Activated T-helper 2 cell treated with anti-CD3 and anti-CD28 coated beads, Interferon-gamma antibody, Interleukin-2, Interleukin-4, amounts not matched to agents 10 μg/mL and 5 μg/mL and 100 μg/mL, durations not matched to agents 14 hours and 24 hours and 36 hours (primary cell): ENCODE measurements around the gene CLDN8. TPM values are rescaled to one million over a fixed set of nuclear protein-coding genes. Genes with fewer than 3 reads are reported as not detected.

Experiments
- DNase-seq: peaks from one replicate; pipeline ENCODE4 v3.0.0; 2021; ENCODE audit warnings: low spot score
- H3K27ac Mint-ChIP-seq: one replicate; pipeline ENCODE4 v1.8.0; 2021; ENCODE audit warnings: mixed read lengths
- H3K27me3 Mint-ChIP-seq: one replicate; pipeline ENCODE4 v1.8.0; 2021; ENCODE audit warnings: low read depth, mixed read lengths
- H3K36me3 Mint-ChIP-seq: one replicate; pipeline ENCODE4 v1.8.0; 2021; ENCODE audit warnings: low read depth, mixed read lengths
- H3K4me1 Mint-ChIP-seq: one replicate; pipeline ENCODE4 v1.8.0; 2021; ENCODE audit warnings: low read depth, mixed read lengths
- H3K4me3 Mint-ChIP-seq: one replicate; pipeline ENCODE4 v1.8.0; 2021; ENCODE audit warnings: low read depth, mild to moderate bottlenecking, moderate library complexity, mixed read lengths
- H3K9me3 Mint-ChIP-seq: one replicate; pipeline ENCODE4 v1.8.0; 2021; ENCODE audit warnings: mixed read lengths
- intact Hi-C: fragments of 100-400 bp; cut with micrococcal nuclease; formaldehyde crosslinking; loops from one replicate; pipeline ENCODE4 v1.15.1; 2023
- total RNA-seq: library from RNA; stranded (reverse); gene quantifications from 2 replicates; pipeline ENCODE4 v1.2.3, GENCODE V29; 2022

The CLDN8 gene
- total RNA-seq, 1 donor from 2014 or later, result not detected

GRCh38 chr21:30190554-30190953 lies 25.3 kb downstream of the CLDN8 start:
- no peaks in the 10 kb centered on the region for H3K27me3 Mint-ChIP-seq
- H3K9me3 Mint-ChIP-seq, result no peaks in the 10 kb centered on the region
- no peaks in the 10 kb centered on the region for H3K36me3 Mint-ChIP-seq
- intact Hi-C loops, result loop anchor here (10.0 kb wide), 1 partner anchor 146 kb away; no protein-coding TSS in a partner anchor
- DNase-seq, result no peak
- H3K4me3 Mint-ChIP-seq, result no peak overlapping the region
- no peak overlapping the region for H3K27ac Mint-ChIP-seq
- H3K4me1 Mint-ChIP-seq, result no peaks in the 10 kb centered on the region

- no peak overlapping the region for H3K4me3 Mint-ChIP-seq
- no peaks in the 10 kb centered on the region for H3K9me3 Mint-ChIP-seq
- no peaks in the 10 kb centered on the region for H3K36me3 Mint-ChIP-seq
- intact Hi-C loops, result loop anchor here (10.0 kb wide), 1 partner anchor 145 kb away; no protein-coding TSS in a partner anchor
- no peaks in the 10 kb centered on the region for H3K27me3 Mint-ChIP-seq
- no peak for DNase-seq
- H3K4me1 Mint-ChIP-seq, result no peaks in the 10 kb centered on the region
- no peak overlapping the region for H3K27ac Mint-ChIP-seq
Measured at GRCh38 chr21:30189773-30190172, 26.1 kb downstream of the CLDN8 start.

GRCh38 chr21:30186242-30186641 lies 29.7 kb downstream of the CLDN8 start:
- no peaks in the 10 kb centered on the region for H3K4me1 Mint-ChIP-seq
- H3K27ac Mint-ChIP-seq, result no peak overlapping the region
- DNase-seq, result no peak
- no peaks in the 10 kb centered on the region for H3K27me3 Mint-ChIP-seq
- no peak overlapping the region for H3K4me3 Mint-ChIP-seq
- no peaks in the 10 kb centered on the region for H3K9me3 Mint-ChIP-seq
- intact Hi-C loops, result no loop called here
- H3K36me3 Mint-ChIP-seq, result no peaks in the 10 kb centered on the region

GRCh38 chr21:30168086-30168485 lies 47.8 kb downstream of the CLDN8 start:
- DNase-seq, result no peak
- Mint-ChIP-seq H3K27ac (no peak overlapping the region), H3K9me3 (no peaks in the 10 kb centered on the region), H3K4me3 (no peak overlapping the region), H3K4me1 (no peaks in the 10 kb centered on the region), H3K36me3 (no peaks in the 10 kb centered on the region), H3K27me3 (no peaks in the 10 kb centered on the region)
- intact Hi-C loops, result no loop called here

- no peaks in the 10 kb centered on the region for H3K27me3 Mint-ChIP-seq
- no peaks in the 10 kb centered on the region for H3K4me1 Mint-ChIP-seq
- no peaks in the 10 kb centered on the region for H3K36me3 Mint-ChIP-seq
- DNase-seq, result no peak
- intact Hi-C loops, result no loop called here
- no peak within 1 kb of the TSS for H3K27ac Mint-ChIP-seq
- no peaks in the 10 kb centered on the region for H3K9me3 Mint-ChIP-seq
- no peak within 1 kb of the TSS for H3K4me3 Mint-ChIP-seq
Measured at GRCh38 chr21:30166705-30167104, 49.2 kb downstream of the CLDN8 start, which contains the start of gene CLDN17. CLDN17 (minus strand) TSS chr21:30166805; CDS start chr21:30166617, 188 bp downstream.

GRCh38 chr21:30166171-30166570 lies 49.7 kb downstream of the CLDN8 start:
- no peak for DNase-seq
- no peaks in the 10 kb centered on the region for H3K4me1 Mint-ChIP-seq
- H3K9me3 Mint-ChIP-seq, result no peaks in the 10 kb centered on the region
- no peak overlapping the region for H3K4me3 Mint-ChIP-seq
- intact Hi-C loops, result no loop called here
- no peak overlapping the region for H3K27ac Mint-ChIP-seq
- H3K27me3 Mint-ChIP-seq, result no peaks in the 10 kb centered on the region
- no peaks in the 10 kb centered on the region for H3K36me3 Mint-ChIP-seq

- intact Hi-C loops, result no loop called here
- H3K36me3 Mint-ChIP-seq, result no peaks in the 10 kb centered on the region
- H3K27ac Mint-ChIP-seq, result no peak overlapping the region
- no peaks in the 10 kb centered on the region for H3K27me3 Mint-ChIP-seq
- DNase-seq, result no peak
- H3K9me3 Mint-ChIP-seq, result no peaks in the 10 kb centered on the region
- no peaks in the 10 kb centered on the region for H3K4me1 Mint-ChIP-seq
- H3K4me3 Mint-ChIP-seq, result no peak overlapping the region
Measured at GRCh38 chr21:30164796-30165195, 51.1 kb downstream of the CLDN8 start.

Other genes starting within 250 kb of the CLDN8 start
- gene CLDN17, start 49.3 kb downstream of the CLDN8 start, total RNA-seq, result not detected in 2 replicates
- gene KRTAP24-1, start 66.9 kb upstream of the CLDN8 start, total RNA-seq, result not detected in 2 replicates
- gene KRTAP25-1, start 73.4 kb upstream of the CLDN8 start, total RNA-seq, result not detected in 2 replicates
- gene KRTAP26-1, start 104.2 kb upstream of the CLDN8 start, total RNA-seq, result not detected in 2 replicates
- gene KRTAP27-1, start 121.6 kb upstream of the CLDN8 start, total RNA-seq, result not detected in 2 replicates
- not detected in 2 replicates for gene KRTAP23-1, start 132.5 kb upstream of the CLDN8 start, total RNA-seq
- not detected in 2 replicates for gene KRTAP13-2, start 156.2 kb upstream of the CLDN8 start, total RNA-seq
- not detected in 2 replicates for gene KRTAP13-1, start 179.9 kb upstream of the CLDN8 start, total RNA-seq
- not detected in 2 replicates for gene KRTAP13-3, start 209.8 kb upstream of the CLDN8 start, total RNA-seq
- not detected in 2 replicates for gene KRTAP13-4, start 214.1 kb upstream of the CLDN8 start, total RNA-seq
- gene KRTAP15-1, start 224.2 kb upstream of the CLDN8 start, total RNA-seq, result not detected in 2 replicates